ENCODE data around the gene ARMH1. TPM values are rescaled to one million over a fixed set of nuclear protein-coding genes. Genes with fewer than 3 reads are reported as not detected.

Gene ARMH1
- total RNA-seq, 1 donor from 2014 or later: 3.0 TPM

DNA sequence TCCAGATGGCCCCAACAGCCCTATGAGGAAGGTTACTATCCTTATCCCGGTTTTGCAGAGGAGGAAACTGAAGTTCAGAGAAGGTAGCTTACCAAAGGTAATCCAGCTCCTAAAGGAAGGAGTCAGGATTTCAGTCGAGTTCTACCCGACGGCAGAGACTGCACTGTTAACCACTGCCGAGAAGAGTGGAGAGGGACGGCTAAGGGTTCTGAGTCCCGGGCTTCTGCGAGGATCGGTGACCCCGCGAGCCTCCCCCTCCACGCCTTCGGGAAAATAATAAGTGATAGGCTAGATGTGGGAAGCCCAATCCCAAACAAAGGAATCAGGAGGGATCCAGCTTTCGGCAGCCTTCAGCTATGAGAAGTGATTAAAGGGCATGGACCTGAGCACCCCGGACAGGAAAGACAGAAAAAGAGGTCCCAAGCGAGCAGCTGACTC lies 820 bp upstream of the ARMH1 start:
- H3K27ac Mint-ChIP-seq (ENCODE audit: unreplicated experiment): peak overlapping the region; percentile 95
- peaks cover 29% of the 10 kb centered on the region for H3K4me1 Mint-ChIP-seq (ENCODE audit: unreplicated experiment)
- DNase-seq (ENCODE audit: extremely low spot score, unreplicated experiment): no peak

DNA sequence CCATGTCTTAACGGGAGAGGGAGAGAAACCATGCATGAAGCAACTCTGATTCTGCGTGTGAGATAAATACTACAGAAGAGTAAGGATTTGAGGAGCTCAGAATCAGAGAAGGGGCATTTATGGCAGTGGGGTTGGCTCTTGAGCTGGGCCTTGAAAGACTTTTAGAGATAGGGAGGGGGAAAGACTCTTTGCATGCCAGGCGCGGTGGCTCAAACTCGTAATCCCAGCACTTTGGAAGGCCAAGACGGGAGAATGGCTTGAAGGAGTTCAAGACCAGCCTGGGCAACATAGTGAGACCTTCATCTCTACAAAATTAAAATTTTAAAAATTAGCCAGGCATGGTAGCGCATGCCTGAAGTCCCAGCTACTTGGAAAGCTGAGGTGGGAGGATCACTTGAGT lies 672 bp downstream of the ARMH1 start:
- Mint-ChIP-seq H3K27ac (ENCODE audit: unreplicated experiment) (peak overlapping the region; percentile 95), H3K4me1 (ENCODE audit: unreplicated experiment) (peaks cover 29% of the 10 kb centered on the region), H3K27me3 (ENCODE audit: unreplicated experiment) (no peaks in the 10 kb centered on the region), H3K9me3 (ENCODE audit: unreplicated experiment) (no peaks in the 10 kb centered on the region), H3K36me3 (ENCODE audit: unreplicated experiment) (peaks cover 6% of the 10 kb centered on the region), H3K4me3 (ENCODE audit: unreplicated experiment) (peak overlapping the region; percentile 86)
- TF ChIP-seq, protein P1, sequence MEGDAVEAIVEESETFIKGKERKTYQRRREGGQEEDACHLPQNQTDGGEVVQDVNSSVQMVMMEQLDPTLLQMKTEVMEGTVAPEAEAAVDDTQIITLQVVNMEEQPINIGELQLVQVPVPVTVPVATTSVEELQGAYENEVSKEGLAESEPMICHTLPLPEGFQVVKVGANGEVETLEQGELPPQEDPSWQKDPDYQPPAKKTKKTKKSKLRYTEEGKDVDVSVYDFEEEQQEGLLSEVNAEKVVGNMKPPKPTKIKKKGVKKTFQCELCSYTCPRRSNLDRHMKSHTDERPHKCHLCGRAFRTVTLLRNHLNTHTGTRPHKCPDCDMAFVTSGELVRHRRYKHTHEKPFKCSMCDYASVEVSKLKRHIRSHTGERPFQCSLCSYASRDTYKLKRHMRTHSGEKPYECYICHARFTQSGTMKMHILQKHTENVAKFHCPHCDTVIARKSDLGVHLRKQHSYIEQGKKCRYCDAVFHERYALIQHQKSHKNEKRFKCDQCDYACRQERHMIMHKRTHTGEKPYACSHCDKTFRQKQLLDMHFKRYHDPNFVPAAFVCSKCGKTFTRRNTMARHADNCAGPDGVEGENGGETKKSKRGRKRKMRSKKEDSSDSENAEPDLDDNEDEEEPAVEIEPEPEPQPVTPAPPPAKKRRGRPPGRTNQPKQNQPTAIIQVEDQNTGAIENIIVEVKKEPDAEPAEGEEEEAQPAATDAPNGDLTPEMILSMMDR (IDR thresholded peaks at IDR 0.05): no peak
- no peak for DNase-seq (ENCODE audit: extremely low spot score, unreplicated experiment)

More for the DNA sequence above, 820 bp upstream of the ARMH1 start:
- H3K9me3 Mint-ChIP-seq (ENCODE audit: unreplicated experiment): no peaks in the 10 kb centered on the region
- TF ChIP-seq, protein P1 (IDR thresholded peaks at IDR 0.05): no peak
- peaks cover 3% of the 10 kb centered on the region for H3K36me3 Mint-ChIP-seq (ENCODE audit: unreplicated experiment)
- H3K27me3 Mint-ChIP-seq (ENCODE audit: unreplicated experiment): no peaks in the 10 kb centered on the region
- H3K4me3 Mint-ChIP-seq (ENCODE audit: unreplicated experiment): peak overlapping the region; percentile 86

DNA sequence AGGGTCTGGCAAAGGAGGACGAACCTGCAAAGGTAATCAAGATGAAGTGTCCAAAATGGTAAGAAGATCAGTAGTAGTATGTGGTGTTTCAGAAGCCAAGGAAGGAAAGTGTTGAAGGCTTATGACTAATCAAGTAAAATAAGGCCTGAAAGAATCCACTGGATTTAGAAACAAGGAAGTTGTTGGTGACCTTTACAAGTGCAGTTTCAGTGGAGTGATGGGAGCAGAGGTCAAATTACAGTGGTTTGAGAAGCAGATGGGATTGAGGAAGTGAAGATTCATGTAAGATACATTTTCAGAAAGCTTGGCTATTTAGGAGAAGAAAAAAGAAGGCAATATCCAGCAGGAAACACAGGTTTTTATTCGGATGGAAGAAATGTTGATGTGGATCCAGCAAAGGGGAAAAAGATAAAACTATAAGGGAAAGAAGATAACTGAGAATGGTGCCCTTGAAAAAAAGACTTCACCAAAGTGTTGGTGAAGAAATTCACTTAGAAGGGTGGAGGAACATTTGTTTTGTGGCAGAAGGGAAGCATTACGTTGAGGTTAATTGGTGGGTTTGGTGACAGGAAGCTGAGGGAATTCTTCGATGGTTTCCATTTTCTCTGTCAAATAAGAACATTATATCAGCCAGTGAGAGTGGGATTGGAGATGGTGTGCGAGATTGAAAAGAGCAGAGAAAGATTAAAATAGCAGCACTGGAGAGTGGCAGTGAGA lies 2.1 kb downstream of the ARMH1 start:
- TF ChIP-seq, protein P1 (IDR thresholded peaks at IDR 0.05): no peak

DNA sequence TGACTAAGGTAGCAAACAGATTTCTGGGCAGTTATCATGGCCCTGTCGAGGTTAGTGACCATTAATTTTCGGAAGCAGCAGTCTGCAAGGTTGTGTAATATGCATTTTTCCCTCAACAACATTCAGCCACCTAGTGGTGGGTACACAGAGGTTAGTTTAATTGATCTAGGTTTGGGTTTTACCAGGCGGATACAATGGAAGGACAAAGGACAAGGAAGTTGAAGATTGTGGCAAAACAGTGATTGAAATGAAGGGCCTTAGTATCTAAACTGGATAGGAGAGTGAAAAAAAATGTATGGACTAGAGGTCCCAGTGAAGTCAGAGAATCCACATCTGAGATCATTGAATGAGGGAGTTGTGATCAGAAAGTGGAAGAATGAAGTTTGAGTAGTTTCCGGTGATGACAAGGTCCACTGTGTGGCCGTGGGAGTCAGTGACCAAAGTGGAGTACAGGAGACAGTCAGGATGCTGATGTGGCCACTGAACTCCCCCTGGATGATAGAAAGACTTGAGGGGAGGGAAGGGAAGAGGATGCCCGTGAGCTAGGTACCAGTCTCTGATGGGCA lies 2.8 kb downstream of the ARMH1 start:
- H3K9me3 Mint-ChIP-seq (ENCODE audit: unreplicated experiment): no peaks in the 10 kb centered on the region
- no peak overlapping the region for H3K4me3 Mint-ChIP-seq (ENCODE audit: unreplicated experiment)
- H3K4me1 Mint-ChIP-seq (ENCODE audit: unreplicated experiment): peaks cover 23% of the 10 kb centered on the region
- TF ChIP-seq, protein P1 (IDR thresholded peaks at IDR 0.05): peak; percentile 50
- DNase-seq (ENCODE audit: extremely low spot score, unreplicated experiment): no peak
- no peak overlapping the region for H3K27ac Mint-ChIP-seq (ENCODE audit: unreplicated experiment)
- peaks cover 6% of the 10 kb centered on the region for H3K36me3 Mint-ChIP-seq (ENCODE audit: unreplicated experiment)
- H3K27me3 Mint-ChIP-seq (ENCODE audit: unreplicated experiment): no peaks in the 10 kb centered on the region

More for the DNA sequence above, 2.1 kb downstream of the ARMH1 start:
- H3K4me3 Mint-ChIP-seq (ENCODE audit: unreplicated experiment): no peak overlapping the region
- H3K27me3 Mint-ChIP-seq (ENCODE audit: unreplicated experiment): no peaks in the 10 kb centered on the region
- no peak for DNase-seq (ENCODE audit: extremely low spot score, unreplicated experiment)
- H3K4me1 Mint-ChIP-seq (ENCODE audit: unreplicated experiment): peaks cover 29% of the 10 kb centered on the region
- no peak overlapping the region for H3K27ac Mint-ChIP-seq (ENCODE audit: unreplicated experiment)
- H3K36me3 Mint-ChIP-seq (ENCODE audit: unreplicated experiment): peaks cover 6% of the 10 kb centered on the region
- no peaks in the 10 kb centered on the region for H3K9me3 Mint-ChIP-seq (ENCODE audit: unreplicated experiment)

DNA sequence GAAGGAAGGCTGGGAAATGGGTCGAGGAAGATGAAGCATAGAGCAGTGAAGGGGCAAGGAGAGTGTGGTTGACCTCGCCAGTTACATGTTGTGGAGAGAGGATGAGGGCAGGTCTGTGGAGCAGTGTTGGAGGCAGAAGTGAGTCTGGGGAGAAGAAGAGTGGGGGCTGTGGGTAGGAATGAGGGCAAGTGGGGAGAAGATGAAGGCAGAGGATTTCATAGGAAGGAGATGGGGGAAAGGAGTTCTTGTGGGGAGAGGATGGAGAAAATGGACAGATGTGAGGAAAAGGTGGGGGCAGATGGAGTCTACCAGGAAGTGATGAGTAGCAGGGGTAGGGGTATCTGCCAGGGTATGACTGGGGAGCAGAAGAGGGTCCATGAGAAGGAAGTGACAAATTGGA lies 3.6 kb downstream of the ARMH1 start:
- Mint-ChIP-seq H3K27me3 (ENCODE audit: unreplicated experiment) (no peaks in the 10 kb centered on the region), H3K36me3 (ENCODE audit: unreplicated experiment) (peaks cover 6% of the 10 kb centered on the region), H3K27ac (ENCODE audit: unreplicated experiment) (no peak overlapping the region), H3K4me1 (ENCODE audit: unreplicated experiment) (peaks cover 15% of the 10 kb centered on the region), H3K9me3 (ENCODE audit: unreplicated experiment) (no peaks in the 10 kb centered on the region), H3K4me3 (ENCODE audit: unreplicated experiment) (no peak overlapping the region)
- no peak for DNase-seq (ENCODE audit: extremely low spot score, unreplicated experiment)
- TF ChIP-seq, protein P1 (IDR thresholded peaks at IDR 0.05): no peak
